ENCODE data around the gene MTSS2. TPM values are rescaled to one million over a fixed set of nuclear protein-coding genes. Genes with fewer than 3 reads are reported as not detected.
A peak's percentile ranks its signal among the peaks of the same experiment; 100 is the strongest.

The MTSS2 gene
- total RNA-seq, 4 donors from 2014 or later, result 42.6 to 160 (median 93.9) TPM

- intact Hi-C loops (cut with DNase I; ENCODE audit: low total_unique reads), result no loop called here
- DNase-seq, result no peak
- Histone ChIP-seq H3K4me1 (no peaks in the 10 kb centered on the region), H3K4me3 (no peak overlapping the region), H3K27ac (no peak overlapping the region), H3K36me3 (peaks cover 0 to 89% of the 10 kb centered on the region in 2 donors), H3K9me3 (no peaks in the 10 kb centered on the region), H3K27me3 (no peaks in the 10 kb centered on the region)
- in situ Hi-C loops (cut with MboI; ENCODE audit: low sequenced_read_pairs in 4 of 4), result loop anchor here in 3 of 4 donors (5.0 to 25.0 kb wide), 3 partner anchors 102 to 308 kb away; no protein-coding TSS in a partner anchor
- no peak for TF ChIP-seq CTCF (IDR thresholded peaks at IDR 0.05 in 4 of 5, conservative IDR thresholded peaks at IDR 0.05 in 1 of 5)
- no peak for TF ChIP-seq POLR2A (IDR thresholded peaks at IDR 0.05)
- ATAC-seq, result no peak
These were observed 15.7 kb downstream of the MTSS2 start for GRCh38 chr16:70670175-70670574.

- TF ChIP-seq CTCF (IDR thresholded peaks at IDR 0.05 in 4 of 5, conservative IDR thresholded peaks at IDR 0.05 in 1 of 5), result no peak
- no peak for TF ChIP-seq POLR2A (IDR thresholded peaks at IDR 0.05)
- no peaks in the 10 kb centered on the region for H3K4me1 ChIP-seq
- H3K36me3 ChIP-seq, result peaks cover 0 to 78% of the 10 kb centered on the region in 2 donors
- no peaks in the 10 kb centered on the region for H3K9me3 ChIP-seq
- ATAC-seq (no peak), DNase-seq (no peak)
- in situ Hi-C loops (cut with MboI; ENCODE audit: low sequenced_read_pairs in 4 of 4), result loop anchor here in 2 of 4 donors (25.0 kb wide), 1 partner anchor 304 kb away; no protein-coding TSS in a partner anchor
- H3K27me3 ChIP-seq, result no peaks in the 10 kb centered on the region
- no peak overlapping the region for H3K4me3 ChIP-seq
- H3K27ac ChIP-seq, result no peak overlapping the region
- intact Hi-C loops (cut with DNase I; ENCODE audit: low total_unique reads), result no loop called here
These were observed 19.8 kb downstream of the MTSS2 start for GRCh38 chr16:70665806-70666735.

- no peak overlapping the region for H3K4me3 ChIP-seq
- TF ChIP-seq POLR2A (IDR thresholded peaks at IDR 0.05), result no peak
- no peak for TF ChIP-seq CTCF (IDR thresholded peaks at IDR 0.05 in 4 of 5, conservative IDR thresholded peaks at IDR 0.05 in 1 of 5)
- in situ Hi-C loops (cut with MboI; ENCODE audit: low sequenced_read_pairs in 4 of 4), result loop anchor here in 2 of 4 donors (25.0 kb wide), 1 partner anchor 303 kb away; no protein-coding TSS in a partner anchor
- no peaks in the 10 kb centered on the region for H3K4me1 ChIP-seq
- no peak overlapping the region for H3K27ac ChIP-seq
- no peak for ATAC-seq
- intact Hi-C loops (cut with DNase I; ENCODE audit: low total_unique reads), result no loop called here
- H3K27me3 ChIP-seq, result no peaks in the 10 kb centered on the region
- H3K36me3 ChIP-seq, result peaks cover 0 to 69% of the 10 kb centered on the region in 2 donors
- peak in 1 of 2 donors; percentile 1 for DNase-seq
- no peaks in the 10 kb centered on the region for H3K9me3 ChIP-seq
These were observed 20.6 kb downstream of the MTSS2 start for GRCh38 chr16:70665113-70665694.

- intact Hi-C loops (cut with DNase I; ENCODE audit: low total_unique reads), result no loop called here
- no peak overlapping the region for H3K4me3 ChIP-seq
- in situ Hi-C loops (cut with MboI; ENCODE audit: low sequenced_read_pairs in 4 of 4), result loop anchor here in 2 of 4 donors (25.0 kb wide), 1 partner anchor 302 kb away; no protein-coding TSS in a partner anchor
These were observed 21.3 kb downstream of the MTSS2 start for GRCh38 chr16:70664325-70665112.

More at GRCh38 chr16:70664325-70665112, 21.3 kb downstream of the MTSS2 start:
- H3K36me3 ChIP-seq, result peaks cover 0 to 64% of the 10 kb centered on the region in 2 donors
- ATAC-seq (no peak), DNase-seq (peak in 1 of 2 donors; percentile 1)
- no peaks in the 10 kb centered on the region for H3K4me1 ChIP-seq
- no peak overlapping the region for H3K27ac ChIP-seq
- TF ChIP-seq POLR2A (IDR thresholded peaks at IDR 0.05) (no peak), CTCF (IDR thresholded peaks at IDR 0.05 in 4 of 5, conservative IDR thresholded peaks at IDR 0.05 in 1 of 5) (no peak)
- H3K27me3 ChIP-seq, result no peaks in the 10 kb centered on the region
- H3K9me3 ChIP-seq, result no peaks in the 10 kb centered on the region

Measured in gastrocnemius medialis (tissue), 4 donors.